GM21576 (cell line): Measurements from ENCODE around the gene DSG4.

Source experiments
- ATAC-seq: cut with Tn5 transposase; IDR thresholded peaks from one replicate; pipeline ENCODE4 v1.9.1; 2021; ENCODE audit warnings: mild to moderate bottlenecking, moderate library complexity; ENCODE audit not compliant: unreplicated experiment

Gene DSG4

DNA sequence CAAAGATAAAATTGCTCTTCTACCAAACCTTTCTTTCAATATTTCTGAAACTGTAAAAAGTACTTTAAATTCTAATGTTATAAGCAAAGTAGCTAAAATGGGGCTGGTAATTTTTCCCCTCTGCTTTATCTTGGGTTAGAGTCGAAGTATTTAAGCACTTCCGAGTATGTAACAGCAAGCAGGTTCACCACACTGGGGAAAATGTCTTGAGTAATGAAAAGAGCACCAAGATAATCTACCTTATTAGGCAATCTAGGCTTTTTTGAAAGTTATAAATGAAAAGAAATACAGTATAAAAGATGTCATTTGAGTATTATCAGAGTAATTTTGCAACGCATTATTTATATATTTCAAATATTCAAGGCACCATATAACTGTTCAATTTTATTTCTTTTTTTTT, 70.3 kb downstream of the DSG4 start:
- no peak for ATAC-seq

- ATAC-seq: no peak
Measured at GRCh38 chr18:31447530-31448191, 71.1 kb downstream of the DSG4 start, which contains the start of gene DSG3. DSG3 (plus strand) TSS chr18:31447741; CDS start chr18:31447878, 137 bp downstream.

GRCh38 chr18:31450409-31450808, 73.8 kb downstream of the DSG4 start:
- ATAC-seq: no peak

GRCh38 chr18:31451625-31452024, 75.0 kb downstream of the DSG4 start:
- ATAC-seq: no peak

DNA sequence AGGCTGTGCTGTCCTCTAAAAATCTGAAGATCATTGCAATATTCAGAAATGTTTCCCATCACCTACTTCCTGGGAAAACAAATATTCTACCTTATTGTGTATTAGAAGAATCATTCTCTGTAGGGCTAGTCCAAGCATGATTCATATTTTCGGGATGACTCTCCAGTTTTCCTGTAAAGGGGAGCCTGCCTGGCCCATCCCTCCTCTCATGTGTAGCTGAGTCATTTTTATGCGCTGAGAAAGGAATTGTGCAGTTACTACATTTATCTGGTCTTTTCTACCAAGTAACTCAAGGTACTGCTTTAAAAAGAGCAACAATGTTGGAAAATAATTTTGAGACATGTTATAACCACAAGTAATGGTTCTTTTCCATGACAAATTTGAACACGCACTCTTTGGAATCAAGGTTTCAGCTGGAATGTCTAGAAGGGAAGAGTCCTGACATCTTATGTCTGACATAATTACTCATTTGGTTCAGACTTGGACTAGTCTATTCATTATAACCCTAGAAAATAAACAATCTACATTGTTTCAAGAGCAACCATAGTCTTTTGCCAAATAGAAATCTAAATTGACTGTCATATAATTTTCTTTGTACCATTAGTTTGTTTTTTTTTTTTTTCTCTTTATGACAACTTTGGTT, 77.6 kb downstream of the DSG4 start:
- ATAC-seq: no peak
